Upper lobe of right lung (tissue), 1 donor: Measurements from ENCODE around the gene ELMOD2. TPM values are rescaled to one million over a fixed set of nuclear protein-coding genes. Genes with fewer than 3 reads are reported as not detected.

Source experiments
- ATAC-seq: fragments of 200-7000 bp; cut with Tn5 transposase; one replicate; pipeline ENCODE4 v1.9.1; 2020; ENCODE audit warnings: mild to moderate bottlenecking, moderate library complexity
- DNase-seq: peaks from one replicate; pipeline ENCODE4 v3.0.0-alpha.2; 2020
- H3K27ac ChIP-seq: fragments of 200-600 bp; one replicate; pipeline ENCODE4 v1.8.0; 2022
- H3K27me3 ChIP-seq: fragments of 200-600 bp; one replicate; pipeline ENCODE4 v1.8.0; 2022; ENCODE audit warnings: mild to moderate bottlenecking
- H3K36me3 ChIP-seq: fragments of 200-600 bp; one replicate; pipeline ENCODE4 v1.8.0; 2022
- H3K4me1 ChIP-seq: fragments of 200-600 bp; one replicate; pipeline ENCODE4 v1.8.0; 2022
- H3K4me3 ChIP-seq: fragments of 200-600 bp; one replicate; pipeline ENCODE4 v1.8.0; 2022; ENCODE audit warnings: mild to moderate bottlenecking
- H3K9me3 ChIP-seq: fragments of 200-600 bp; one replicate; pipeline ENCODE4 v1.8.0; 2022
- CTCF ChIP-seq: fragments of 200-600 bp; IDR thresholded peaks from one replicate; pipeline ENCODE4 v1.8.0; 2022; ENCODE audit warnings: antibody characterized with exemption
- intact Hi-C: fragments of 100-400 bp; cut with DNase I; formaldehyde crosslinking; loops from one replicate; pipeline ENCODE4 v1.11.0; 2022
- total RNA-seq: library from RNA; stranded (reverse); fragmentation: NEBNext Ultra II Directional; extraction: Animal tissue kit (Norgen Biotek cat#: 25700); gene quantifications from one replicate; pipeline ENCODE4 v1.2.1, GENCODE V29; 2021
- donor health status: DM: no; HTN: yes; CAD: no; lungs with severe emphysema.

ELMOD2 gene
- total RNA-seq, 1 donor from 2014 or later, result 19.3 TPM

- DNase-seq (no peak), ATAC-seq (no peak)
- Histone ChIP-seq H3K27me3 (no peaks in the 10 kb centered on the region), H3K9me3 (no peaks in the 10 kb centered on the region), H3K4me1 (no peaks in the 10 kb centered on the region), H3K4me3 (no peak overlapping the region), H3K27ac (no peak overlapping the region), H3K36me3 (peaks cover 21% of the 10 kb centered on the region)
- intact Hi-C loops, result no loop called here
- no peak for TF ChIP-seq CTCF
Measured at GRCh38 chr4:140533951-140534480, 10.0 kb downstream of the ELMOD2 start.

GRCh38 chr4:140556372-140557085 is 32.6 kb downstream of the ELMOD2 start:
- DNase-seq (no peak), ATAC-seq (no peak)
- Histone ChIP-seq H3K27ac (no peak overlapping the region), H3K4me1 (no peaks in the 10 kb centered on the region), H3K27me3 (no peaks in the 10 kb centered on the region), H3K9me3 (no peaks in the 10 kb centered on the region), H3K36me3 (no peaks in the 10 kb centered on the region), H3K4me3 (no peak overlapping the region)
- intact Hi-C loops, result no loop called here
- TF ChIP-seq CTCF, result no peak

- Histone ChIP-seq H3K36me3 (no peaks in the 10 kb centered on the region), H3K27ac (no peak overlapping the region), H3K4me3 (no peak overlapping the region), H3K9me3 (no peaks in the 10 kb centered on the region), H3K4me1 (no peaks in the 10 kb centered on the region), H3K27me3 (no peaks in the 10 kb centered on the region)
- DNase-seq (no peak), ATAC-seq (peak; percentile 69)
- no peak for TF ChIP-seq CTCF
- intact Hi-C loops, result no loop called here
Measured at GRCh38 chr4:140557831-140558435, 34.0 kb downstream of the ELMOD2 start.

- H3K4me3 ChIP-seq, result no peak overlapping the region
- no peak for TF ChIP-seq CTCF
- no peaks in the 10 kb centered on the region for H3K9me3 ChIP-seq
- no peaks in the 10 kb centered on the region for H3K4me1 ChIP-seq
- no peak overlapping the region for H3K27ac ChIP-seq
- intact Hi-C loops, result no loop called here
- no peaks in the 10 kb centered on the region for H3K36me3 ChIP-seq
- H3K27me3 ChIP-seq, result no peaks in the 10 kb centered on the region
- DNase-seq (no peak), ATAC-seq (no peak)
Measured at GRCh38 chr4:140559696-140560095, 35.7 kb downstream of the ELMOD2 start.

- ATAC-seq, result peak; percentile 86
- H3K9me3 ChIP-seq, result no peaks in the 10 kb centered on the region
- intact Hi-C loops, result no loop called here
- H3K36me3 ChIP-seq, result no peaks in the 10 kb centered on the region
- no peak for TF ChIP-seq CTCF
- peaks cover 9% of the 10 kb centered on the region for H3K4me1 ChIP-seq
- H3K27me3 ChIP-seq, result peaks cover 46% of the 10 kb centered on the region
- no peak within 1 kb of the TSS for H3K27ac ChIP-seq
- peak; percentile 71 for DNase-seq
- H3K4me3 ChIP-seq, result peak within 1 kb of the TSS; percentile 59
Measured at GRCh38 chr4:140568507-140569306, 44.7 kb downstream of the ELMOD2 start, which contains the start of gene UCP1. Gene UCP1 (minus strand): TSS chr4:140568961. CDS start chr4:140568729, 232 bp downstream.
